ENCODE results near the gene ISOC2. TPM values are rescaled to one million over a fixed set of nuclear protein-coding genes. Genes with fewer than 3 reads are reported as not detected.
"Not testable (repeated sequence)": the region's sequence is repeated elsewhere in the genome, so short reads cannot be mapped to it uniquely, and the experiment has no call there.

The ISOC2 gene
- total RNA-seq, result 35.7 TPM

GRCh38 chr19:55461259-55461973 is at the start of gene ISOC2:
Gene ISOC2, minus strand, starts transcription at chr19:55461642. Its CDS starts 5,156 bp downstream, at chr19:55456486.
- peak; percentile 100 for DNase-seq (ENCODE audit: low spot score)
- intact Hi-C loops (cut with DNase I), result no loop called here
- peak; percentile 97 for ATAC-seq

DNA sequence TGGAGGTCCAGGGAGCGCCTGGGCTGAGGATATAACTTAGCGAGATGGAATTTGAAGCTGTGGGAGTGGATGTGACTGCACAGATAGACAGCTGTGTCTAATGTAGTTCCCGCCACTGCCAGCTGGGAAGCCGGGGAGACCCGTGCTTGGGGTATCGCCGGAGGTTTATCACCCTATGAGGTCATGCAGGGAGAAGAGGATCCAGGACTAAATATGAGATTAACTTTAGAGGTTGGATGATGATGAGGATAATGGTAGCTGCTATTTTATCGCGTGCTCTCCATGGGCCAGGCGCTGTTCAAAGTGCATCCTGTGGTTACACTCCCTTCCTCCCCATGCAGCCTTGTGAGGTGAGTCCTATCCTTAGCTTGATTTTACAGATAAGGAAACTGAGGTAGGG is 46.7 kb upstream of the ISOC2 start:
- intact Hi-C loops (cut with DNase I), result no loop called here
- no peak for ATAC-seq
- DNase-seq (ENCODE audit: low spot score), result no peak

GRCh38 chr19:55504981-55505380 is 43.5 kb upstream of the ISOC2 start:
- no peak for ATAC-seq
- intact Hi-C loops (cut with DNase I), result loop anchor here (5.0 kb wide), 1 partner anchor 358 kb away; the partner anchor contains the start of gene TNNT1

GRCh38 chr19:55504252-55504603 is 42.8 kb upstream of the ISOC2 start:
- intact Hi-C loops (cut with DNase I), result loop anchor here (5.0 kb wide), 1 partner anchor 357 kb away; the partner anchor contains the start of gene TNNT1
- no peak for DNase-seq (ENCODE audit: low spot score)
- ATAC-seq, result no peak

More at GRCh38 chr19:55504981-55505380, 43.5 kb upstream of the ISOC2 start:
- DNase-seq (ENCODE audit: low spot score), result no peak

DNA sequence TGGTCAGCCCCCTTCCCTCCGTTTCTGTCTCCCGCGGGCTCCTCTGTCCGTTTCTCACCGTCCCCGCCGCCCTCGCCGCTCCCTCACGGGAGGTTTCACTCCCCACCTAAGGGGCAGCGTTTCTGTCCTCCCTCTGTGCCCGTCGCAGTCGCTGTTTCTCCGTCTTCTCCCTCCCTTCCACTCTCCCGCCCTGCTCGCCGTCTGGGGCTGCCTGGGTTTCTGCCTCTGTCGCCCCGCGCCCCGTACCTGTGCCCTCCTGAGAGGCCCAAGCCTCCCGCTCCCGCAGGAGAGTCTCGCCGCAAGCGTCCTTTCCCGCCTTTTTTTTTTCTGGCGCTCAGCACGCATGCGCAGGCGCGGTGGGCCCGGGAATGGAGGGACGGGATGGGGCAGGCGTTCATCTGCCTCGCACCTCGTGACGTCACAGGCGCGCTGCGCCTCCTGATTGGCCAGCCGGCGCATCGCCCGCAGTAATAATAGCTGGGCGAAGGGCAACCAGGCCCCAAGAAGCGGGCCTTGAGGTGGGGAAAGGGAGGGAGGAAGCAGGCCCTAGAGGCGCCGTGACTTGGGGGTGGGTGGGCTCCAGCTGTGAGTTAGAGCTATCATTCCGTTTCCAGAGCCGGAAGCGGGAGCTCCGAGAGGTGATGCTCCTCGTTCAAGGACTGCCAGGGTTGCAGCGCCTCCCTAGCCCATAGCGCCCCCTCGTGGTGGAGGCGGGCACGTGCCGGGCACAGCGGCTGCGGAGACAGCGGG is 42.2 kb upstream of the ISOC2 start:
- peak; percentile 98 for ATAC-seq
- DNase-seq (ENCODE audit: low spot score), result peak; percentile 97
- intact Hi-C loops (cut with DNase I), result loop anchor here (5.0 kb wide), 1 partner anchor 356 kb away; the partner anchor contains the start of gene TNNT1

DNA sequence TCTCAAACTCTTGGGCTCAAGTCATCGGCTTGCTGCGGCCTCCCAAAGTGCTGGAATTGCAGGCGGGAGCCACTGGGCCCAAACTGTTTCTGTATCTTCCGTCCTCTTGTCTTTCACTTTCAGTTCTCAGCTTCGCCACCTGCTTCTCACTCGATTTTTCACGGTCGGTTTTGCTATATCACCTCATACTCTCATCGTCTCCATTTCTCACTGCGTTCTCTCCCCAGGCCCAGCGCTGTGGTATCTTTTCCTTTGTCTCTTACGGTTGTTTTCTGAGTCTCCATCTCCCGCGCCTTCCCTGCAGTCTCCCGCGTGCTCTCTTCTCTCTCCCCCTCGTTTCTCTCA is 41.7 kb upstream of the ISOC2 start:
- ATAC-seq, result no peak
- intact Hi-C loops (cut with DNase I), result loop anchor here (5.0 kb wide), 1 partner anchor 356 kb away; the partner anchor contains the start of gene TNNT1
- no peak for DNase-seq (ENCODE audit: low spot score)

DNA sequence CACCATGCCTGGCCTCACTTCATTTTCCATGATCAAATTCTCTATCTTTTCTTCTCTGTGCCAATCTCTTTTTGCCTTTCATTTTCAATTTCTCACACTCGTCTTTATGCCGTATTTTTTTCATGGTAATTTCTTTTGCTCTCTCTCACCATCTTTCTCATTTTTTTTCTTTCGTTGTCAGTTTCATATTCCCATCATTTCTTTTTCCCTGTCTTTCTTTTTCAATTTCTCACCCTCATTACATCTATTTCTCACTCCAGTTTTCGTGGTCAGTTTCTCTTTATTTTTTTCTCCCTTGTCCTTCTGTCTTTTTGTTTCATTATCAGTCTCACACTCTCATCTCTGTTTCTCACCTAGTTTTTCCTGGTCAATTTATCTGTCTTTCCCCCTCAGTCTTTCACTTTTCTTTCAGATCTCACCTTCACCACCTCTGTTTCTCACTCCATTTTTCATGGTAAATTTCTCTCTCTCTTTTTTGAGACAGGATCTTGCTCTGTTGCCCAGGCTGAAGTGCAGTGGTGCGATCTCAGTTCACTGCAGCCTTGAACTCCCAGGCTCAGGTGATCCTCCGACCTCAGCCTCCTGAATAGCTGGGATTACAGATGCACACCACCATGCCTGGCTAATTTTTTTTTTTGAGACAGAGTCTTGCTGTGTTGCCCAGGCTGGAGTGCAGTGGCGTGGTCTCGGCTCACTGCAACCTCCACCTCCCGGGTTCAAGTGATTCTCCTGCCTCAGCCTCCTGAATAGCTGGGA is 40.9 kb upstream of the ISOC2 start:
- DNase-seq (ENCODE audit: low spot score) (no peak), ATAC-seq (no peak)
- intact Hi-C loops (cut with DNase I), result loop anchor here (5.0 kb wide), 1 partner anchor 355 kb away; the partner anchor contains the start of gene TNNT1

DNA sequence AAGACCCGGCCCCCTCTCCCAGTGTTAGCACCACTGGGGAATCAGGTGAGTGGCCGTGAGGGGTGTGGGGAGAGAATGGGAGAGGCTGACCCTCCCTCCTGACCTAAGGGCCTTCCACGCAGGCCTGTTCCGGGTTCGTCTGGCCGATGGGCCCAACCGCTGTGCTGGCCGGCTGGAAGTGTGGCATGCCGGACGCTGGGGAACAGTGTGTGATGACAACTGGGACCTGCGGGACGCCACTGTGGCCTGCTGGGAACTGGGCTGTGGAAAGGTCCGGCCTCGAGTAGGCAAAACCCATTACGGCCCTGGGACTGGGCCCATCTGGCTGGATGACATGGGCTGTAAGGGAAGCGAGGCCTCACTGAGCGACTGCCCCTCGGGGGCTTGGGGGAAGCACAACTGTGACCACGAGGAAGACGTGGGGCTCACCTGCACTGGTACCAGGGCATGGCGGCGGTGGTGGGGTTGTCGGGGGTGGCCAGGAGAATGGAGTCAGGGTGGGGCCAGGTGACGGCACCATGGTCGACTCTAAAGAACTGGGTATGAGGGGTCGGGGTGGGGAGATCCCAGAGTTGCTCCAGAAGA is 39.0 kb upstream of the ISOC2 start:
- ATAC-seq (no peak), DNase-seq (ENCODE audit: low spot score) (no peak)

GRCh38 chr19:55498246-55498840 is 36.9 kb upstream of the ISOC2 start:
- no peak for DNase-seq (ENCODE audit: low spot score)
- no peak for ATAC-seq
- intact Hi-C loops (cut with DNase I), result no loop called here

More for the DNA sequence above, 39.0 kb upstream of the ISOC2 start:
- intact Hi-C loops (cut with DNase I), result loop anchor here (5.0 kb wide), 1 partner anchor 353 kb away; the partner anchor contains the start of gene TNNT1

- no peak for DNase-seq (ENCODE audit: low spot score)
- no peak for ATAC-seq
- intact Hi-C loops (cut with DNase I), result no loop called here
These were observed 36.3 kb upstream of the ISOC2 start for GRCh38 chr19:55497763-55498162.

DNA sequence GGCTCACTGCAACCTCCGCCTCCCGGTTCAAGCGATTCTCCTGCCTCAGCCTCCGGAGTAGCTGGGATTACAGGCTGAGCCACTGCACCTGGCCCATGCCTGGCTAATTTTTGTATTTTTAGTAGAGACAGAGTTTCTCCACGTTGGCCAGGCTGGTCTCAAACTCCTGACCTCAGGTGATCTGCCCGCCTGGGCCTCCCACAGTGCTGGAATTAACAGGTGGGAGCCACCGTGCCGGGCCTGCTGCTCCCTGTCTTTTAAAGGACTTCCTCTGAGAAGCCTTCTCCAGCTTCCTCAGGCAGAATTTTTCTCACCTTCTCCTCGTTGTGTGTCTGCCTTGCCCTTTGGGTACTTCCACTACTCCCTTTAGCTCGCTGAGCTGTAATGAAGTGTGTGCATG is 35.4 kb upstream of the ISOC2 start:
- intact Hi-C loops (cut with DNase I); DNase-seq (ENCODE audit: low spot score); ATAC-seq: not testable (repeated sequence)

- intact Hi-C loops (cut with DNase I), result no loop called here
- DNase-seq (ENCODE audit: low spot score) (no peak), ATAC-seq (no peak)
These were observed 34.4 kb upstream of the ISOC2 start for GRCh38 chr19:55495646-55496349.

DNA sequence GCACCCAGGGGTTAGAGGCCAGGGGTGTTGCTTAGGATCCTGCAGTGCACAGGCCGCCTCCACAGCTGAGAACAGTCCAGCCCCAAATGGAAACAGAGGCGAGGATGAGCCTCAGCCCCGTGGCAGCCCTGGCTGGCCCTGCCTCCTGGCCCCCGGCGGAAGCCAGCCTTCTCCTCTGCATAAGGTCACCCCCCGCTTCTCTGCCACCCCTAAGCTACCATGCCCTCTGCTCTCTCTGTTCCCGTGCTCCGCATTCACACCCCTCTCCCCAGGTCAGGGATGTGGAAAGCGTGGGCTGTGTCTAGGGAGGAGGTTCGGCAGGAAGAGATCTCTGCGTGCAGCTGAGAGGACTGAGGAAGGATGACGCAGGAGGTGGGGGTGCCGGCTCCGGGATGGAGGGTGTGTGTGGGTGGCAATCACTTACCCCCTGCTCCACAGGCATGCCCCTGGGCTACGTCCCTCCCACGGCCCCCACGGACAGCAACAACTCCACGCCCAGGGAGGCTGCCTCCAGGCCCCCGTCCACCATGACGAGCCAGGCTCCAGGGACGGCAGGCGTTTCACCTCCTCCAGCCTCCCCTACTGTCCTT is 32.8 kb upstream of the ISOC2 start:
- intact Hi-C loops (cut with DNase I), result no loop called here
- DNase-seq (ENCODE audit: low spot score) (peak; percentile 75), ATAC-seq (peak; percentile 82)

GRCh38 chr19:55493645-55494171 is 32.3 kb upstream of the ISOC2 start:
- DNase-seq (ENCODE audit: low spot score), result no peak
- peak; percentile 10 for ATAC-seq
- intact Hi-C loops (cut with DNase I), result no loop called here

GRCh38 chr19:55493052-55493644 is 31.7 kb upstream of the ISOC2 start:
- DNase-seq (ENCODE audit: low spot score) (no peak), ATAC-seq (peak; percentile 0)
- intact Hi-C loops (cut with DNase I), result no loop called here

- ATAC-seq (no peak), DNase-seq (ENCODE audit: low spot score) (no peak)
- intact Hi-C loops (cut with DNase I), result no loop called here
These were observed 31.0 kb upstream of the ISOC2 start for GRCh38 chr19:55492362-55492944.

All from sciatic nerve (tissue), 2 donors.